ENCODE measurements around the gene SLC32A1. TPM values are rescaled to one million over a fixed set of nuclear protein-coding genes. Genes with fewer than 3 reads are reported as not detected.

Gene SLC32A1
- total RNA-seq, 2 donors from 2014 or later, result not detected

GRCh38 chr20:38770546-38770945, 46.3 kb downstream of the SLC32A1 start:
- no peak for DNase-seq
- Mint-ChIP-seq H3K36me3 (ENCODE audit: low read depth) (peaks cover 22% of the 10 kb centered on the region), H3K27ac (no peak overlapping the region), H3K4me1 (peaks cover 6% of the 10 kb centered on the region), H3K4me3 (no peak overlapping the region), H3K27me3 (no peaks in the 10 kb centered on the region)
- no peak for ATAC-seq
- H3K9me3 ChIP-seq (ENCODE audit: control insufficient read depth, low read length, poor library complexity, severe bottlenecking), result no peaks in the 10 kb centered on the region

- Mint-ChIP-seq H3K27ac (no peak overlapping the region), H3K4me3 (no peak overlapping the region)
Observed at GRCh38 chr20:38770970-38771369, 46.7 kb downstream of the SLC32A1 start.

GRCh38 chr20:38771621-38772020, 47.3 kb downstream of the SLC32A1 start:
- no peak for ATAC-seq
- H3K27ac Mint-ChIP-seq, result no peak overlapping the region
- H3K27me3 Mint-ChIP-seq, result no peaks in the 10 kb centered on the region
- DNase-seq, result no peak
- peaks cover 6% of the 10 kb centered on the region for H3K4me1 Mint-ChIP-seq
- H3K36me3 Mint-ChIP-seq (ENCODE audit: low read depth), result peaks cover 22% of the 10 kb centered on the region
- H3K4me3 Mint-ChIP-seq, result no peak overlapping the region
- H3K9me3 ChIP-seq (ENCODE audit: control insufficient read depth, low read length, poor library complexity, severe bottlenecking), result no peaks in the 10 kb centered on the region

More at GRCh38 chr20:38770970-38771369, 46.7 kb downstream of the SLC32A1 start:
- ATAC-seq, result no peak
- no peaks in the 10 kb centered on the region for H3K27me3 Mint-ChIP-seq
- H3K4me1 Mint-ChIP-seq, result peaks cover 6% of the 10 kb centered on the region
- H3K9me3 ChIP-seq (ENCODE audit: control insufficient read depth, low read length, poor library complexity, severe bottlenecking), result no peaks in the 10 kb centered on the region
- DNase-seq, result no peak
- peaks cover 22% of the 10 kb centered on the region for H3K36me3 Mint-ChIP-seq (ENCODE audit: low read depth)

GRCh38 chr20:38774167-38774566, 49.9 kb downstream of the SLC32A1 start:
- Mint-ChIP-seq H3K27me3 (no peaks in the 10 kb centered on the region), H3K27ac (no peak overlapping the region), H3K36me3 (ENCODE audit: low read depth) (peaks cover 18% of the 10 kb centered on the region), H3K4me1 (peaks cover 5% of the 10 kb centered on the region), H3K4me3 (no peak overlapping the region)
- ATAC-seq (no peak), DNase-seq (no peak)
- no peaks in the 10 kb centered on the region for H3K9me3 ChIP-seq (ENCODE audit: control insufficient read depth, low read length, poor library complexity, severe bottlenecking)

- no peak overlapping the region for H3K4me3 Mint-ChIP-seq
- DNase-seq, result no peak
- H3K27ac Mint-ChIP-seq, result no peak overlapping the region
Observed at GRCh38 chr20:38776363-38776762, 52.1 kb downstream of the SLC32A1 start.

More at GRCh38 chr20:38776363-38776762, 52.1 kb downstream of the SLC32A1 start:
- Mint-ChIP-seq H3K4me1 (peaks cover 4% of the 10 kb centered on the region), H3K36me3 (ENCODE audit: low read depth) (peaks cover 13% of the 10 kb centered on the region), H3K27me3 (no peaks in the 10 kb centered on the region)
- H3K9me3 ChIP-seq (ENCODE audit: control insufficient read depth, low read length, poor library complexity, severe bottlenecking), result no peaks in the 10 kb centered on the region
- ATAC-seq, result no peak

Other genes starting within 250 kb of the SLC32A1 start
- gene ADIG, start 143.3 kb upstream of the SLC32A1 start, total RNA-seq, result not detected
- not detected for gene ARHGAP40, start 122.7 kb upstream of the SLC32A1 start, total RNA-seq
- gene ACTR5, start 24.0 kb downstream of the SLC32A1 start, total RNA-seq, result 10 to 100 TPM; 12.2 to 14.6 TPM
- 10 to 100 TPM; 45.6 to 60.9 TPM for gene PPP1R16B, start 81.2 kb downstream of the SLC32A1 start, total RNA-seq
- gene FAM83D, start 201.9 kb downstream of the SLC32A1 start, total RNA-seq, result 1 to 10 TPM; 2.1 to 3.3 TPM
- gene DHX35, start 237.9 kb downstream of the SLC32A1 start, total RNA-seq, result 1 to 10 TPM; 8.0 to 9.9 TPM